ENCODE measurements around the gene ZBTB39. TPM values are rescaled to one million over a fixed set of nuclear protein-coding genes. Genes with fewer than 3 reads are reported as not detected.

The ZBTB39 gene
- total and polyA plus RNA-seq, 4 donors: 1.8 to 9.9 (median 3.0) TPM

DNA sequence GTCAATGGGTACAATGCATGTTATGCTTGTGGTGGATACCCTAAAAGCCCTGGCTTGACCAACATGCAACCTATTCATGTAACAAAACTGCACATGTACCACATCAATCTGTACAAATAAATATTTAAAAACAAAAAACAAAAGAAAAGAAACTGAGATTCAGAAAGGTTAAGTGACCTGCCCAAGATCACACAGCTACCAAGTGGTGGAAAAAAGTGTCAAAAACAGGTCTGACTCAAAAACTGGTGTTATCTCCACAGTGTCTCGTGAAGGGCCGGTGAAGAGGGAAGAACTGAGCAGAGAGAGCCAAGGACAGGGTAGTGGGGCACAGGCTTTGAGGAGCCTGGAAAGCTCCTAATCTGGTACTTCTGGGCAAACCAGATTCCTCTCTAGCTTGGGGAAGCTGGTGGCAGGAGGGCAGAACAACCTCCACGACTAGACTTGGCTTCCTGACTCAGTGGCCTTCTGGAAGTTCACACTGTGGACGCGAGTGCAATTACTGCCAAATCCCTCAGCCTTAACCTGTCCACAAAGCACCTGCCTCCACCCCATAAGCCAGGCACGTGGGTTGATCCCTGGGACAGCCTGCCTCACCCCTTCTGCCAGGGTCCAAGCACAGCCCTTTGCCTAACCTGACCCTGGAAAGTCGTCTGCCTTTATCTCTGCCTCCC, 15.6 kb downstream of the ZBTB39 start:
- 31% methylated on average over 7 of the region's 7 CpGs for WGBS
- peaks cover 4 to 51% (median 34%) of the 10 kb centered on the region in 4 donors for H3K4me1 ChIP-seq (ENCODE audit: control insufficient read depth in 4 of 4, insufficient read depth in 4 of 4, low read length in 3 of 4)
- TF ChIP-seq JUND (IDR thresholded peaks at IDR 0.05) (no peak), HNF4A (conservative IDR thresholded peaks at IDR 0.05) (peak; percentile 65 to 86), HNF4G (IDR thresholded peaks at IDR 0.05) (no peak), RAD21 (IDR thresholded peaks at IDR 0.05) (no peak), NR2F2 (IDR thresholded peaks at IDR 0.05) (no peak), EGR1 (IDR thresholded peaks at IDR 0.05; ENCODE audit: low read depth in 2 of 2) (no peak), TAF1 (conservative IDR thresholded peaks at IDR 0.05) (no peak), RXRA (IDR thresholded peaks at IDR 0.05) (peak; percentile 70 to 91)
- TF ChIP-seq, protein P1, sequence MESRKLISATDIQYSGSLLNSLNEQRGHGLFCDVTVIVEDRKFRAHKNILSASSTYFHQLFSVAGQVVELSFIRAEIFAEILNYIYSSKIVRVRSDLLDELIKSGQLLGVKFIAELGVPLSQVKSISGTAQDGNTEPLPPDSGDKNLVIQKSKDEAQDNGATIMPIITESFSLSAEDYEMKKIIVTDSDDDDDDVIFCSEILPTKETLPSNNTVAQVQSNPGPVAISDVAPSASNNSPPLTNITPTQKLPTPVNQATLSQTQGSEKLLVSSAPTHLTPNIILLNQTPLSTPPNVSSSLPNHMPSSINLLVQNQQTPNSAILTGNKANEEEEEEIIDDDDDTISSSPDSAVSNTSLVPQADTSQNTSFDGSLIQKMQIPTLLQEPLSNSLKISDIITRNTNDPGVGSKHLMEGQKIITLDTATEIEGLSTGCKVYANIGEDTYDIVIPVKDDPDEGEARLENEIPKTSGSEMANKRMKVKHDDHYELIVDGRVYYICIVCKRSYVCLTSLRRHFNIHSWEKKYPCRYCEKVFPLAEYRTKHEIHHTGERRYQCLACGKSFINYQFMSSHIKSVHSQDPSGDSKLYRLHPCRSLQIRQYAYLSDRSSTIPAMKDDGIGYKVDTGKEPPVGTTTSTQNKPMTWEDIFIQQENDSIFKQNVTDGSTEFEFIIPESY (IDR thresholded peaks at IDR 0.05): peak; percentile 15
- TF ChIP-seq, protein P2, sequence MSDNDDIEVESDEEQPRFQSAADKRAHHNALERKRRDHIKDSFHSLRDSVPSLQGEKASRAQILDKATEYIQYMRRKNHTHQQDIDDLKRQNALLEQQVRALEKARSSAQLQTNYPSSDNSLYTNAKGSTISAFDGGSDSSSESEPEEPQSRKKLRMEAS (IDR thresholded peaks at IDR 0.05): peak; percentile 51
- H3K36me3 ChIP-seq (ENCODE audit: control insufficient read depth in 4 of 4, insufficient read depth in 3 of 4, low read depth in 1 of 4, low read length in 3 of 4): no peaks in the 10 kb centered on the region
- H3K9ac ChIP-seq (ENCODE audit: low read depth in 1 of 2, low read length in 2 of 2): no peak overlapping the region
- H3K27ac ChIP-seq (ENCODE audit: low read depth in 1 of 2, low read length in 2 of 2): peak overlapping the region; percentile 63 to 76
- no peaks in the 10 kb centered on the region for H3K9me3 ChIP-seq (ENCODE audit: control insufficient read depth in 4 of 4, low read length in 3 of 4)
- no peaks in the 10 kb centered on the region for H3K27me3 ChIP-seq (ENCODE audit: control insufficient read depth in 4 of 4, insufficient read depth in 4 of 4, low read length in 3 of 4)
- DNase-seq (ENCODE audit: low spot score): peak; percentile 30
- H3K4me3 ChIP-seq (ENCODE audit: low read depth in 1 of 3, low read length in 3 of 3): no peak overlapping the region

DNA sequence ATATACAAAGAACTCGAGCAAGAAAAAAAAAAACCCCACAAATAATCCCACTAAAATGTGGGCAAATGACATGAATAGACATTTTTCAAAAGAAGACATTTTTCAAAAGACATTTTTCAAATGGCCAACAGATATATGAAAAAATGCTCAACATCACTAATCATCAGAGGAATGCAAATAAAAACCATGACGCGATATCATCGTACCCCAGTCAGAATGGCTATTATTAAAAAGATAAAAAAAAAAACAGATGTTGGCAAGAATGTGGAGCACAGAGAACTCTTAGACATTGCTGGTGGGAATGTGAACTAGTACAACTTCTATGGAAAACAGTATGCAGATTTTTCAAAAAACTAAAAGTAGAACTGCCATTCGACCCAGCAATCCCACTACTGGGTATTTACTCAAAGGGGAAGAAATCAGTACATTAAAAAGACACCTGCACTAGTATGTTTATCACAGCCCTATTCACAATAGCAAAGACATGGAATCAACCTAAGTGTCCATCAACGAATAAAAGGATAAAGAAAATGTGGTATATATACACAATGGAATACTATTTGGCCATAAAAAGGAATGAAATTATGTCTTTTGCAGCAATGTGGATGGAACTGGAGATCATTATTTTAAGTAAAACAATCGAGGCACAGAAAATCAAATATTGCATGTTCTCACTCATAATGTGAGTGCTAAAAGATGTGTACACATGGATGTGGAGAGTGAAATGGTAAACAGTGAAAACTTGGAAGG, 16.3 kb downstream of the ZBTB39 start:
- TF ChIP-seq, protein P3, sequence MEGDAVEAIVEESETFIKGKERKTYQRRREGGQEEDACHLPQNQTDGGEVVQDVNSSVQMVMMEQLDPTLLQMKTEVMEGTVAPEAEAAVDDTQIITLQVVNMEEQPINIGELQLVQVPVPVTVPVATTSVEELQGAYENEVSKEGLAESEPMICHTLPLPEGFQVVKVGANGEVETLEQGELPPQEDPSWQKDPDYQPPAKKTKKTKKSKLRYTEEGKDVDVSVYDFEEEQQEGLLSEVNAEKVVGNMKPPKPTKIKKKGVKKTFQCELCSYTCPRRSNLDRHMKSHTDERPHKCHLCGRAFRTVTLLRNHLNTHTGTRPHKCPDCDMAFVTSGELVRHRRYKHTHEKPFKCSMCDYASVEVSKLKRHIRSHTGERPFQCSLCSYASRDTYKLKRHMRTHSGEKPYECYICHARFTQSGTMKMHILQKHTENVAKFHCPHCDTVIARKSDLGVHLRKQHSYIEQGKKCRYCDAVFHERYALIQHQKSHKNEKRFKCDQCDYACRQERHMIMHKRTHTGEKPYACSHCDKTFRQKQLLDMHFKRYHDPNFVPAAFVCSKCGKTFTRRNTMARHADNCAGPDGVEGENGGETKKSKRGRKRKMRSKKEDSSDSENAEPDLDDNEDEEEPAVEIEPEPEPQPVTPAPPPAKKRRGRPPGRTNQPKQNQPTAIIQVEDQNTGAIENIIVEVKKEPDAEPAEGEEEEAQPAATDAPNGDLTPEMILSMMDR (IDR thresholded peaks at IDR 0.05; ENCODE audit: low read depth, low read length, missing input control): no peak
- no peak for TF ChIP-seq FOXA1 (IDR thresholded peaks at IDR 0.05)
- TF ChIP-seq FOXA2 (IDR thresholded peaks at IDR 0.05): no peak
- TF ChIP-seq, protein P4, sequence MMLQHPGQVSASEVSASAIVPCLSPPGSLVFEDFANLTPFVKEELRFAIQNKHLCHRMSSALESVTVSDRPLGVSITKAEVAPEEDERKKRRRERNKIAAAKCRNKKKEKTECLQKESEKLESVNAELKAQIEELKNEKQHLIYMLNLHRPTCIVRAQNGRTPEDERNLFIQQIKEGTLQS (IDR thresholded peaks at IDR 0.05): no peak
- TF ChIP-seq, protein P1 (IDR thresholded peaks at IDR 0.05): no peak
- TF ChIP-seq NR2F2 (IDR thresholded peaks at IDR 0.05): no peak
- no peak for TF ChIP-seq RAD21 (IDR thresholded peaks at IDR 0.05)
- no peak for TF ChIP-seq HNF4A (conservative IDR thresholded peaks at IDR 0.05)
- no peak for TF ChIP-seq TAF1 (conservative IDR thresholded peaks at IDR 0.05)
- TF ChIP-seq, protein P2 (IDR thresholded peaks at IDR 0.05): no peak
- no peak for TF ChIP-seq RXRA (IDR thresholded peaks at IDR 0.05)
- no peak for TF ChIP-seq YY1 (IDR thresholded peaks at IDR 0.05)
- TF ChIP-seq, protein P5, sequence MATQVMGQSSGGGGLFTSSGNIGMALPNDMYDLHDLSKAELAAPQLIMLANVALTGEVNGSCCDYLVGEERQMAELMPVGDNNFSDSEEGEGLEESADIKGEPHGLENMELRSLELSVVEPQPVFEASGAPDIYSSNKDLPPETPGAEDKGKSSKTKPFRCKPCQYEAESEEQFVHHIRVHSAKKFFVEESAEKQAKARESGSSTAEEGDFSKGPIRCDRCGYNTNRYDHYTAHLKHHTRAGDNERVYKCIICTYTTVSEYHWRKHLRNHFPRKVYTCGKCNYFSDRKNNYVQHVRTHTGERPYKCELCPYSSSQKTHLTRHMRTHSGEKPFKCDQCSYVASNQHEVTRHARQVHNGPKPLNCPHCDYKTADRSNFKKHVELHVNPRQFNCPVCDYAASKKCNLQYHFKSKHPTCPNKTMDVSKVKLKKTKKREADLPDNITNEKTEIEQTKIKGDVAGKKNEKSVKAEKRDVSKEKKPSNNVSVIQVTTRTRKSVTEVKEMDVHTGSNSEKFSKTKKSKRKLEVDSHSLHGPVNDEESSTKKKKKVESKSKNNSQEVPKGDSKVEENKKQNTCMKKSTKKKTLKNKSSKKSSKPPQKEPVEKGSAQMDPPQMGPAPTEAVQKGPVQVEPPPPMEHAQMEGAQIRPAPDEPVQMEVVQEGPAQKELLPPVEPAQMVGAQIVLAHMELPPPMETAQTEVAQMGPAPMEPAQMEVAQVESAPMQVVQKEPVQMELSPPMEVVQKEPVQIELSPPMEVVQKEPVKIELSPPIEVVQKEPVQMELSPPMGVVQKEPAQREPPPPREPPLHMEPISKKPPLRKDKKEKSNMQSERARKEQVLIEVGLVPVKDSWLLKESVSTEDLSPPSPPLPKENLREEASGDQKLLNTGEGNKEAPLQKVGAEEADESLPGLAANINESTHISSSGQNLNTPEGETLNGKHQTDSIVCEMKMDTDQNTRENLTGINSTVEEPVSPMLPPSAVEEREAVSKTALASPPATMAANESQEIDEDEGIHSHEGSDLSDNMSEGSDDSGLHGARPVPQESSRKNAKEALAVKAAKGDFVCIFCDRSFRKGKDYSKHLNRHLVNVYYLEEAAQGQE (IDR thresholded peaks at IDR 0.05): no peak
- no peak for TF ChIP-seq JUND (IDR thresholded peaks at IDR 0.05)
- TF ChIP-seq EGR1 (IDR thresholded peaks at IDR 0.05; ENCODE audit: low read depth in 2 of 2): no peak
- TF ChIP-seq HNF4G (IDR thresholded peaks at IDR 0.05): no peak
- TF ChIP-seq GABPA (IDR thresholded peaks at IDR 0.05 in 1 of 2, conservative IDR thresholded peaks at IDR 0.05 in 1 of 2): no peak
- no peak for TF ChIP-seq SP1 (IDR thresholded peaks at IDR 0.05)
- H3K9me3 ChIP-seq (ENCODE audit: control insufficient read depth in 4 of 4, low read length in 3 of 4): no peaks in the 10 kb centered on the region
- DNase-seq (ENCODE audit: low spot score): no peak
- 76% methylated on average over 7 of the region's 7 CpGs for WGBS
- no peaks in the 10 kb centered on the region for H3K27me3 ChIP-seq (ENCODE audit: control insufficient read depth in 4 of 4, insufficient read depth in 4 of 4, low read length in 3 of 4)
- H3K4me1 ChIP-seq (ENCODE audit: control insufficient read depth in 4 of 4, insufficient read depth in 4 of 4, low read length in 3 of 4): peaks cover 4 to 47% (median 32%) of the 10 kb centered on the region in 4 donors
- H3K9ac ChIP-seq (ENCODE audit: low read depth in 1 of 2, low read length in 2 of 2): no peak overlapping the region
- peak overlapping the region; percentile 63 to 76 for H3K27ac ChIP-seq (ENCODE audit: low read depth in 1 of 2, low read length in 2 of 2)
- no peaks in the 10 kb centered on the region for H3K36me3 ChIP-seq (ENCODE audit: control insufficient read depth in 4 of 4, insufficient read depth in 3 of 4, low read depth in 1 of 4, low read length in 3 of 4)
- H3K4me3 ChIP-seq (ENCODE audit: low read depth in 1 of 3, low read length in 3 of 3): no peak overlapping the region
